Upper lobe of left lung (tissue), 4 donors: ENCODE data around the gene RBMS1.

Experiments used
- CTCF ChIP-seq, 6 experiments: fragments of 450-650 bp in 4 of 6; fragments of 200-600 bp in 2 of 6; sonication (generic) in 2 of 6; IDR thresholded peaks; one replicate each; pipeline ENCODE4 v1.5.1; 2016 to 2019; ENCODE audit warnings: antibody characterized with exemption in 6 of 6
- EP300 ChIP-seq, 4 donors: sonication (generic); formaldehyde crosslinking; IDR thresholded peaks; one replicate each; pipeline ENCODE4 v1.5.1; 2017; ENCODE audit warnings: antibody characterized with exemption in 4 of 4, control low read depth in 2 of 4
- POLR2A ChIP-seq, 4 donors: fragments of 450-650 bp; IDR thresholded peaks; one replicate each; pipeline ENCODE4 v1.5.1; 2016 to 2017; ENCODE audit warnings: antibody characterized with exemption in 4 of 4, mild to moderate bottlenecking in 2 of 4
- POLR2AphosphoS5 ChIP-seq, 2 donors: sonication (generic); formaldehyde crosslinking; IDR thresholded peaks; one replicate each; pipeline ENCODE4 v1.5.1; 2017; ENCODE audit warnings: antibody characterized with exemption in 2 of 2

- no peak for TF ChIP-seq CTCF (IDR thresholded peaks at IDR 0.05)
- no peak for TF ChIP-seq EP300 (IDR thresholded peaks at IDR 0.05)
- no peak for TF ChIP-seq POLR2A (IDR thresholded peaks at IDR 0.05)
- TF ChIP-seq POLR2AphosphoS5 (IDR thresholded peaks at IDR 0.05): no peak
Measured at GRCh38 chr2:160356485-160356884, 137.1 kb downstream of the RBMS1 start.
